Kasumi-1 (cell line): ENCODE results near the gene SECISBP2.

Experiments used
- DNase-seq, 2 experiments: peaks; one replicate each; lab custom pipeline; 2025; lab: John Stamatoyannopoulos, UW

SECISBP2 gene

DNA sequence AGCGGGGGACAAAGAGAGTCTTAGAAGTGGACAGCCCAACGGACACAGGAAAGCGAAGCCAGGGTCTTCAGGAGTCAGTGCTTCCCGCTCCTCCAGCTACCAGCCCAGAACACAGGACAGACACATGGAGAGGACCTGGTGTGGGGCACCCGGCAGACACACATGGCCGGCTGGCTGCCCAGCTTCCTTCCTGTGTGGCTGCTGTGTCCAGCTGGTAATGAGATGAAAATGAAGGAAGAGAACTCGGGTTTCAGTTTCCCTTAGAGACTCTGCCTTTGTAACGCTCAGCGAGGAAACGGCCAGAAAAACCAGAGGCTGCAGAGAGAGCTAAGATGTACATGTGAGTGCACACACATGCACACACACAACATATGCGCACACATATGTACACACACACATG, 87.5 kb downstream of the SECISBP2 start:
- no peak for DNase-seq

DNA sequence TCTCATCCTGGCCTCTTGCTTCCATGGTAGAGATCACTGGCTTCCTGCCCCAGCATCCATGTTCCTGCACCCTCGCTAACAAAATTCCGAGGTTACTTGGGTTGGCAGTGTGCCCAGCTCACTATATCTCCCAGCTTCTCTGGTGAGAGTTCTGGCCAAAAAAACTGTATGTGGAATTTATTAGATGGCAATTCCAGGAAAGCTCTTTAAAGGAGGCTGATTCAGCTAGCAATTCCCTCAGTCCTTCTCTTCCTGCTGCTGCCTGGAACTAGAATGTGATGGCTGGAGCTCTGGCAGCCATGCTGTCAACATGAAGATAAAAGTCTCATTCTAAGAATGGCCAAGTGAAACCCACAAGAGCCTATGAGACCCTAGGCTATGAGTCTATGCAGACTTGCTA, 88.8 kb downstream of the SECISBP2 start:
- no peak for DNase-seq

DNA sequence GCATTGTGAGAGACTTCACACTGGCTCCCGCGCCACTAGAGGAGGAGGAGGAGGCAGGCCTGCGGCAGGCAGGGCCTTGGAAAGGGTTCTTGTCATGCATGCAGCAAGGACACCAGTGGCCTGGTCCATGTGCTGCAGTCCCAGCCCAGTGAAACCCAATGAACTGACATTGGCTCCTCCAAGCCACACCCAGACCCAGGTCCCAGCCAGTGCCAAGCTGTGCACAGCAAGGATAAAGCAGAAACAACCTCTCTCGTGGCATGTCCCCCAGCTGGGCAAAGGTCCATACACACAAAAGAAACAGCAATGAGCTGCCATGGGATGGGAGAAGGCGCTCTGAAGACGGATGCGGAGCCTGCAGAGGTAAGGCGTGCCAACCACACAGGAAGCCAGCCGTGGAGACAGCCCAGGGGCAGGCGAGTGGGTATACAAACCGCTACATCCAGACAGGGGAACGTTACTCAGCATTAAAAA, 90.4 kb downstream of the SECISBP2 start:
- DNase-seq = peak; percentile 63 to 74
